ENCODE measurements around the gene POLH. TPM values are rescaled to one million over a fixed set of nuclear protein-coding genes. Genes with fewer than 3 reads are reported as not detected.

Gene POLH
- total and polyA plus RNA-seq, 9 of the 15 experiments (the other 6 are each of a cell fraction or from before 2014, with no cell fraction given): 5.8 to 31.6 (median 20.6) TPM

- TF ChIP-seq, protein P1, sequence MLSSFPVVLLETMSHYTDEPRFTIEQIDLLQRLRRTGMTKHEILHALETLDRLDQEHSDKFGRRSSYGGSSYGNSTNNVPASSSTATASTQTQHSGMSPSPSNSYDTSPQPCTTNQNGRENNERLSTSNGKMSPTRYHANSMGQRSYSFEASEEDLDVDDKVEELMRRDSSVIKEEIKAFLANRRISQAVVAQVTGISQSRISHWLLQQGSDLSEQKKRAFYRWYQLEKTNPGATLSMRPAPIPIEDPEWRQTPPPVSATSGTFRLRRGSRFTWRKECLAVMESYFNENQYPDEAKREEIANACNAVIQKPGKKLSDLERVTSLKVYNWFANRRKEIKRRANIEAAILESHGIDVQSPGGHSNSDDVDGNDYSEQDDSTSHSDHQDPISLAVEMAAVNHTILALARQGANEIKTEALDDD (IDR thresholded peaks at IDR 0.05): no peak; the same call in 1 of the 2 replicates
- TF ChIP-seq, protein P2, sequence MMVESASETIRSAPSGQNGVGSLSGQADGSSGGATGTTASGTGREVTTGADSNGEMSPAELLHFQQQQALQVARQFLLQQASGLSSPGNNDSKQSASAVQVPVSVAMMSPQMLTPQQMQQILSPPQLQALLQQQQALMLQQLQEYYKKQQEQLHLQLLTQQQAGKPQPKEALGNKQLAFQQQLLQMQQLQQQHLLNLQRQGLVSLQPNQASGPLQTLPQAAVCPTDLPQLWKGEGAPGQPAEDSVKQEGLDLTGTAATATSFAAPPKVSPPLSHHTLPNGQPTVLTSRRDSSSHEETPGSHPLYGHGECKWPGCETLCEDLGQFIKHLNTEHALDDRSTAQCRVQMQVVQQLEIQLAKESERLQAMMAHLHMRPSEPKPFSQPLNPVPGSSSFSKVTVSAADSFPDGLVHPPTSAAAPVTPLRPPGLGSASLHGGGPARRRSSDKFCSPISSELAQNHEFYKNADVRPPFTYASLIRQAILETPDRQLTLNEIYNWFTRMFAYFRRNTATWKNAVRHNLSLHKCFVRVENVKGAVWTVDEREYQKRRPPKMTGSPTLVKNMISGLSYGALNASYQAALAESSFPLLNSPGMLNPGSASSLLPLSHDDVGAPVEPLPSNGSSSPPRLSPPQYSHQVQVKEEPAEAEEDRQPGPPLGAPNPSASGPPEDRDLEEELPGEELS (CRISPR knock-in tag; IDR thresholded peaks at IDR 0.05; ENCODE audit: borderline replicate concordance): 0 out of 2 replicates have a peak, but pooled peaks have one; percentile 31
- no peak for TF ChIP-seq ZNF830 (CRISPR knock-in tag; IDR thresholded peaks at IDR 0.05)
- peak; percentile 88 for TF ChIP-seq EGR1 (conservative IDR thresholded peaks at IDR 0.05)
- no peak for TF ChIP-seq RBM14 (IDR thresholded peaks at IDR 0.05; ENCODE audit: borderline replicate concordance, insufficient read depth, low read depth, low read length)
- no peak for TF ChIP-seq NONO (IDR thresholded peaks at IDR 0.05; ENCODE audit: low read depth in 2 of 2, low read length in 1 of 2)
- TF ChIP-seq, protein P3, sequence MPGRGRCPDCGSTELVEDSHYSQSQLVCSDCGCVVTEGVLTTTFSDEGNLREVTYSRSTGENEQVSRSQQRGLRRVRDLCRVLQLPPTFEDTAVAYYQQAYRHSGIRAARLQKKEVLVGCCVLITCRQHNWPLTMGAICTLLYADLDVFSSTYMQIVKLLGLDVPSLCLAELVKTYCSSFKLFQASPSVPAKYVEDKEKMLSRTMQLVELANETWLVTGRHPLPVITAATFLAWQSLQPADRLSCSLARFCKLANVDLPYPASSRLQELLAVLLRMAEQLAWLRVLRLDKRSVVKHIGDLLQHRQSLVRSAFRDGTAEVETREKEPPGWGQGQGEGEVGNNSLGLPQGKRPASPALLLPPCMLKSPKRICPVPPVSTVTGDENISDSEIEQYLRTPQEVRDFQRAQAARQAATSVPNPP (IDR thresholded peaks at IDR 0.05; ENCODE audit: borderline replicate concordance, insufficient read depth, insufficient read length): no peak
- TF ChIP-seq ZNF318 (IDR thresholded peaks at IDR 0.05; ENCODE audit: borderline replicate concordance in 1 of 2, low read depth in 1 of 2): peak in 1 of 2 experiments; percentile 14; a peak in 1 of 4 replicates
- TF ChIP-seq CCAR2 (IDR thresholded peaks at IDR 0.05; ENCODE audit: low read depth, low read length): no peak
- TF ChIP-seq HBP1 (CRISPR knock-in tag; IDR thresholded peaks at IDR 0.05): no peak
These were observed 59.7 kb downstream of the POLH start, which contains the start of gene MAD2L1BP (continued) for GRCh38 chr6:43635387-43636307.
